ENCODE results near the gene DDX27.

GRCh38 chr20:49171909-49172308, 47.3 kb upstream of the DDX27 start:
- no peak for TF ChIP-seq EP300 (IDR thresholded peaks at IDR 0.05)
- TF ChIP-seq CTCF (IDR thresholded peaks at IDR 0.05) = no peak
- no peak for TF ChIP-seq POLR2A (IDR thresholded peaks at IDR 0.05)

All from ovary (tissue), 3 donors.